ENCODE data around the gene ZSCAN20.

GRCh38 chr1:33425900-33426299 is 46.5 kb upstream of the ZSCAN20 start:
- TF ChIP-seq POLR2A (IDR thresholded peaks at IDR 0.05) (no peak), CTCF (IDR thresholded peaks at IDR 0.05) (no peak)
